ENCODE data around the gene HEMGN.

DNA sequence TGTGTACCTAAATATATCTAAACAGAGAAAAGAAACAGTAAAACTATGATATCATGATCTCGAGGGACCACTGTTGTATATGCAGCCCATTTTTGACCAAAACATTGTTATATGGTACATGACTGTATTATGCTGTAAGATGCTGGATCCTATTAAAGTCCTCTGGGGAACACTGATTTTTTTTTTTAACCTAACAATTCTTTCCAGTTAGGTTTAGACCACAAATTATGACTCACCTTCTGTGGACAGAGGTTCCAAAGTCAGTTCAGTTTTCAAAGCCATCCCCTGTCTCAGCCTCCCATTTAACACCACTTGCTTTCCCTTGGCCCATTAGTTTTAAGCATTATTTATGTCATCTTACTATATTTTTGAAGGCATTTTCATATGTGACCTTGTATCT lies 42.8 kb downstream of the HEMGN start:
- TF ChIP-seq CTCF (IDR thresholded peaks at IDR 0.05; ENCODE audit: low read length) = no peak
- TF ChIP-seq EZH2 (optimal IDR thresholded peaks at IDR 0.05; ENCODE audit: low read depth, low read length) = no peak
- TF ChIP-seq EZH2phosphoT487 (IDR thresholded peaks at IDR 0.05; ENCODE audit: low read length) = no peak
